ENCODE data around the gene PATZ1. TPM values are rescaled to one million over a fixed set of nuclear protein-coding genes. Genes with fewer than 3 reads are reported as not detected.

Gene PATZ1
- total RNA-seq, 1 experiment from 2014 or later = 28.2 TPM

DNA sequence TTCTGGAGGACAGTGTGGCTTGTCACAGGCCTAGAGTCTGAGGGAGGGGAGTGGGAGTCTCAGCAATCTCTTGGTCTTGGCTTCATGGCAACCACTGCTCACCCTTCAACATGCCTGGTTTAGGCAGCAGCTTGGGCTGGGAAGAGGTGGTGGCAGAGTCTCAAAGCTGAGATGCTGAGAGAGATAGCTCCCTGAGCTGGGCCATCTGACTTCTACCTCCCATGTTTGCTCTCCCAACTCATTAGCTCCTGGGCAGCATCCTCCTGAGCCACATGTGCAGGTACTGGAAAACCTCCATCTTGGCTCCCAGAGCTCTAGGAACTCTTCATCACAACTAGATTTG, 66.8 kb downstream of the PATZ1 start:
- Histone ChIP-seq H4K20me1 (ENCODE audit: insufficient read depth) (no peaks in the 10 kb centered on the region), H2AFZ (no peak overlapping the region), H3K4me3 (no peak overlapping the region), H3K27ac (no peak overlapping the region), H3K4me1 (replicated peaks; ENCODE audit: insufficient read depth) (peaks cover 33% of the 10 kb centered on the region), H3K79me2 (ENCODE audit: low read depth) (no peaks in the 10 kb centered on the region), H3K27me3 (ENCODE audit: insufficient read depth, low read depth) (no peaks in the 10 kb centered on the region), H3K9me3 (ENCODE audit: insufficient read depth, low read depth) (no peaks in the 10 kb centered on the region), H3K36me3 (ENCODE audit: low read depth) (no peaks in the 10 kb centered on the region), H3K4me2 (no peak overlapping the region), H3F3A (ENCODE audit: insufficient read depth, low read depth) (peaks cover 14% of the 10 kb centered on the region; the same call in 1 of the 2 replicates), H3K9me2 (ENCODE audit: insufficient read depth) (no peaks in the 10 kb centered on the region)
- ChIA-PET POLR2A (ENCODE audit: unreplicated experiment) (no interaction called here), CTCF (interaction anchor here (1.2 kb wide), 1 partner anchor 25 kb away, joined by 5 read pairs; no protein-coding TSS in a partner anchor)
- no peak for TF ChIP-seq EZH2 (IDR thresholded peaks at IDR 0.05; ENCODE audit: low read depth)
- TF ChIP-seq, protein P1, sequence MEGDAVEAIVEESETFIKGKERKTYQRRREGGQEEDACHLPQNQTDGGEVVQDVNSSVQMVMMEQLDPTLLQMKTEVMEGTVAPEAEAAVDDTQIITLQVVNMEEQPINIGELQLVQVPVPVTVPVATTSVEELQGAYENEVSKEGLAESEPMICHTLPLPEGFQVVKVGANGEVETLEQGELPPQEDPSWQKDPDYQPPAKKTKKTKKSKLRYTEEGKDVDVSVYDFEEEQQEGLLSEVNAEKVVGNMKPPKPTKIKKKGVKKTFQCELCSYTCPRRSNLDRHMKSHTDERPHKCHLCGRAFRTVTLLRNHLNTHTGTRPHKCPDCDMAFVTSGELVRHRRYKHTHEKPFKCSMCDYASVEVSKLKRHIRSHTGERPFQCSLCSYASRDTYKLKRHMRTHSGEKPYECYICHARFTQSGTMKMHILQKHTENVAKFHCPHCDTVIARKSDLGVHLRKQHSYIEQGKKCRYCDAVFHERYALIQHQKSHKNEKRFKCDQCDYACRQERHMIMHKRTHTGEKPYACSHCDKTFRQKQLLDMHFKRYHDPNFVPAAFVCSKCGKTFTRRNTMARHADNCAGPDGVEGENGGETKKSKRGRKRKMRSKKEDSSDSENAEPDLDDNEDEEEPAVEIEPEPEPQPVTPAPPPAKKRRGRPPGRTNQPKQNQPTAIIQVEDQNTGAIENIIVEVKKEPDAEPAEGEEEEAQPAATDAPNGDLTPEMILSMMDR (conservative IDR thresholded peaks at IDR 0.05) = no peak
- intact Hi-C loops (cut with micrococcal nuclease; ENCODE audit: unreplicated experiment) = no loop called here
- BruUV-seq (replicated peaks) = no TSS peak
- no peak for DNase-seq

DNA sequence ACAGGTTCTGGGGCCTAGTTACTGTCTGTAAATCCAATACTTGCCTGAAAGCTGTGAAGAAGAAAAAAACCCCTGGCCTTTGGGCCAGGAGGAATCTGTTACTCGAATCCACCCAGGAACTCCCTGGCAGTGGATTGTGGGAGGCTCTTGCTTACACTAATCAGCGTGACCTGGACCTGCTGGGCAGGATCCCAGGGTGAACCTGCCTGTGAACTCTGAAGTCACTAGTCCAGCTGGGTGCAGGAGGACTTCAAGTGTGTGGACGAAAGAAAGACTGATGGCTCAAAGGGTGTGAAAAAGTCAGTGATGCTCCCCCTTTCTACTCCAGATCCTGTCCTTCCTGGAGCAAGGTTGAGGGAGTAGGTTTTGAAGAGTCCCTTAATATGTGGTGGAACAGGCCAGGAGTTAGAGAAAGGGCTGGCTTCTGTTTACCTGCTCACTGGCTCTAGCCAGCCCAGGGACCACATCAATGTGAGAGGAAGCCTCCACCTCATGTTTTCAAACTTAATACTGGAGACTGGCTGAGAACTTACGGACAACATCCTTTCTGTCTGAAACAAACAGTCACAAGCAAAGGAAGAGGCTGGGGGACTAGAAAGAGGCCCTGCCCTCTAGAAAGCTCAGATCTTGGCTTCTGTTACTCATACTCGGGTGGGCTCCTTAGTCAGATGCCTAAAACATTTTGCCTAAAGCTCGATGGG, 67.4 kb downstream of the PATZ1 start:
- Histone ChIP-seq H3K27me3 (ENCODE audit: insufficient read depth, low read depth) (no peaks in the 10 kb centered on the region), H2AFZ (no peak overlapping the region), H3K36me3 (ENCODE audit: low read depth) (no peaks in the 10 kb centered on the region), H3K9me2 (ENCODE audit: insufficient read depth) (no peaks in the 10 kb centered on the region), H3F3A (ENCODE audit: insufficient read depth, low read depth) (peaks cover 14% of the 10 kb centered on the region; the same call in 1 of the 2 replicates), H3K4me3 (no peak overlapping the region), H3K27ac (no peak overlapping the region), H4K20me1 (ENCODE audit: insufficient read depth) (no peaks in the 10 kb centered on the region), H3K9me3 (ENCODE audit: insufficient read depth, low read depth) (no peaks in the 10 kb centered on the region), H3K4me1 (replicated peaks; ENCODE audit: insufficient read depth) (peaks cover 33% of the 10 kb centered on the region), H3K4me2 (no peak overlapping the region), H3K79me2 (ENCODE audit: low read depth) (no peaks in the 10 kb centered on the region)
- POLR2A ChIA-PET (ENCODE audit: unreplicated experiment) = no interaction called here
- no peak for DNase-seq
- no TSS peak for BruUV-seq (replicated peaks)
- no peak for TF ChIP-seq EZH2 (IDR thresholded peaks at IDR 0.05; ENCODE audit: low read depth)
- TF ChIP-seq, protein P1 (conservative IDR thresholded peaks at IDR 0.05) = no peak
- intact Hi-C loops (cut with micrococcal nuclease; ENCODE audit: unreplicated experiment) = no loop called here
- CTCF ChIA-PET = interaction anchor here (1.2 kb wide), 1 partner anchor 25 kb away, joined by 5 read pairs; no protein-coding TSS in a partner anchor

GRCh38 chr22:31278151-31278621, 68.0 kb downstream of the PATZ1 start:
- intact Hi-C loops (cut with micrococcal nuclease; ENCODE audit: unreplicated experiment) = no loop called here
- no peak overlapping the region for H3K4me3 ChIP-seq
- no peaks in the 10 kb centered on the region for H3K9me3 ChIP-seq (ENCODE audit: insufficient read depth, low read depth)
- no peaks in the 10 kb centered on the region for H3K79me2 ChIP-seq (ENCODE audit: low read depth)
- CTCF ChIA-PET = no interaction called here
- no peaks in the 10 kb centered on the region for H3K9me2 ChIP-seq (ENCODE audit: insufficient read depth)
- no TSS peak for BruUV-seq (replicated peaks)
- H3K4me2 ChIP-seq = no peak overlapping the region
- no peaks in the 10 kb centered on the region for H3K36me3 ChIP-seq (ENCODE audit: low read depth)
- H3K27ac ChIP-seq = no peak overlapping the region
- peaks cover 33% of the 10 kb centered on the region for H3K4me1 ChIP-seq (replicated peaks; ENCODE audit: insufficient read depth)
- no peaks in the 10 kb centered on the region for H3K27me3 ChIP-seq (ENCODE audit: insufficient read depth, low read depth)
- H2AFZ ChIP-seq = no peak overlapping the region
- peaks cover 14% of the 10 kb centered on the region; the same call in 1 of the 2 replicates for H3F3A ChIP-seq (ENCODE audit: insufficient read depth, low read depth)
- no peak for DNase-seq
- TF ChIP-seq, protein P1 (conservative IDR thresholded peaks at IDR 0.05) = no peak
- TF ChIP-seq EZH2 (IDR thresholded peaks at IDR 0.05; ENCODE audit: low read depth) = no peak
- POLR2A ChIA-PET (ENCODE audit: unreplicated experiment) = no interaction called here
- no peaks in the 10 kb centered on the region for H4K20me1 ChIP-seq (ENCODE audit: insufficient read depth)
